Activated naive CD8-positive, alpha-beta T cell treated with anti-CD3 and anti-CD28 coated beads, Interleukin-2, amount 10 ng/mL, durations not matched to agents 7 days and 5 days (primary cell): ENCODE data around the gene TGFBRAP1. TPM values are rescaled to one million over a fixed set of nuclear protein-coding genes. Genes with fewer than 3 reads are reported as not detected.

Experiments
- ATAC-seq: fragments of 150-1000 bp; cut with Tn5 transposase; one replicate; pipeline ENCODE4 v1.10.0; 2021; ENCODE audit warnings: low read depth, moderate library complexity
- POLR2A ChIA-PET: fragments of 350-600 bp; sonication (Branson Sonifier 250); formaldehyde crosslinking; loops from one replicate; lab custom pipeline; 2021; ENCODE audit warnings: antibody characterized with exemption; lab: Charles Lee
- DNase-seq: peaks from one replicate; pipeline ENCODE4 v3.0.0; 2021
- H3K27ac Mint-ChIP-seq: one replicate; pipeline ENCODE4 v1.8.0; 2022; ENCODE audit warnings: mild to moderate bottlenecking, mixed read lengths
- H3K27me3 Mint-ChIP-seq: one replicate; pipeline ENCODE4 v1.8.0; 2022; ENCODE audit warnings: mild to moderate bottlenecking, moderate library complexity, mixed read lengths
- H3K36me3 Mint-ChIP-seq: one replicate; pipeline ENCODE4 v1.8.0; 2021; ENCODE audit warnings: mild to moderate bottlenecking, mixed read lengths
- H3K4me1 Mint-ChIP-seq: one replicate; pipeline ENCODE4 v1.8.0; 2021; ENCODE audit warnings: mixed read lengths
- H3K4me3 Mint-ChIP-seq: one replicate; pipeline ENCODE4 v1.8.0; 2022; ENCODE audit warnings: mild to moderate bottlenecking, moderate library complexity, mixed read lengths
- H3K9me3 Mint-ChIP-seq: one replicate; pipeline ENCODE4 v1.8.0; 2021; ENCODE audit warnings: mixed read lengths
- total RNA-seq, 2 experiments: library from RNA; stranded (reverse); gene quantifications; one replicate each; pipeline ENCODE4 v1.2.3, GENCODE V29; 2021

The TGFBRAP1 gene
- total RNA-seq, 2 experiments from 2014 or later = 17.8 to 19.3 TPM

DNA sequence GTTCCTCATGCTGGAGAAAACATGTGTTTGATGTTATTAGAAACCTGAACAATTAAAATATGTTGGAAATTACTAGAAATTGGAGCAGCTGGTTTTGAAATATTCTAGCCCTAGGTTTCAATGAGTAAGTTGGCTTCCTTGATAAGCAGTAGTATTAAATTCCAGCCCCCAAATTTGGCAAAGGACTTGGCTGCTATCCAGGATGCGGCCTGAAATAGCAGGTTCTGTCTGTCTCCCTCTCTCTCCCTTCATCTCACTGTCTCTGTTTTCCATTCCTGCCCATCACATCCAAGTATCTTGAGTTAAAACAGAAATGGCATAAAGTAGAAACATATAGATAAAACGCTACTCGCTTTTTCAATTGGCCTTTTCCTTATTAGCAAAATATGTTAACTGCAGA is 108.9 kb downstream of the TGFBRAP1 start:
- no peak overlapping the region for H3K4me3 Mint-ChIP-seq
- no peak for ATAC-seq
- no peaks in the 10 kb centered on the region for H3K9me3 Mint-ChIP-seq
- H3K27ac Mint-ChIP-seq = no peak overlapping the region
- peaks cover 10% of the 10 kb centered on the region for H3K27me3 Mint-ChIP-seq
- H3K4me1 Mint-ChIP-seq = no peaks in the 10 kb centered on the region
- DNase-seq = no peak
- no peaks in the 10 kb centered on the region for H3K36me3 Mint-ChIP-seq
- POLR2A ChIA-PET = no interaction called here

DNA sequence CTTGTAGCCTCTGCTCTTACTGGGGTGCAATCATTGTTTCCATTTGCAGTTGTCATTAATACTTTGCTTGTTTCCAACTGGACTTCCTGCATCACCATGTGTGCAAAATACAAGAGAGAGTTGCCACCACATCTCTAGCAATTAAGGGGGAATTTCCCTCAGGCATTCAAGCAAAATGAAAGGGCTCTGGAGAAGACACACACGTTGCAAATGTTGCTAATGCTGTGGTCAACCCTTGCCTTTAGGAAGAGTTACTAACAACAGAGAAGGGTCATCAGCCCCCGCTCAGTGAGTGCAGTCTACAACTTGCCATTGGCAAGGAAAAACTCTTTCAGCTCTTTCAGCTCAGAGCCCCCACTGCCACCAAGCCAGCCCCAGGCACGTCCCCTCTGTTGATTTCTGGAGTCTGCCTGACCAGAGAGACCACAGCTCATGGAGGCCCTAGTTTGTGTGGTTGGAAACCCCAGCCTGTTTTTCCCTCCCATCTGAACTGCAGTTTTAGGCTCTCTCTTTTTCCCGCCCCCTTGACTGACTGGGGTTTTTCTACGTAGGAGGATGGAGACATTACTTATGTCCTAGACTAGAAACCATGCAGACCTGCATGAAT is 113.8 kb downstream of the TGFBRAP1 start:
- ATAC-seq = no peak
- peaks cover 5% of the 10 kb centered on the region for H3K27me3 Mint-ChIP-seq
- no peaks in the 10 kb centered on the region for H3K36me3 Mint-ChIP-seq
- DNase-seq = no peak
- no peaks in the 10 kb centered on the region for H3K9me3 Mint-ChIP-seq
- H3K4me1 Mint-ChIP-seq = peaks cover 2% of the 10 kb centered on the region
- POLR2A ChIA-PET = no interaction called here
- H3K4me3 Mint-ChIP-seq = no peak overlapping the region
- H3K27ac Mint-ChIP-seq = no peak overlapping the region

Other genes with a start within 250 kb of the TGFBRAP1 start
- gene GPR45, start 88.0 kb downstream of the TGFBRAP1 start, total RNA-seq = not detected
- gene C2orf49, start 7.8 kb upstream of the TGFBRAP1 start, total RNA-seq = 10 to 100 TPM; 23.9 to 25.0 TPM
- gene FHL2, start 69.3 kb upstream of the TGFBRAP1 start, total RNA-seq = 1 to 10 TPM in 1 of 2 experiments, under 1 TPM in 1; 0.80 to 1.1 TPM